Myocyte (in vitro differentiated cells): ENCODE measurements around the gene SLC8B1. TPM values are rescaled to one million over a fixed set of nuclear protein-coding genes. Genes with fewer than 3 reads are reported as not detected.
"Not testable (repeated sequence)": the region's sequence is repeated elsewhere in the genome, so short reads cannot be mapped to it uniquely, and the experiment has no call there.

Source experiments
- DNase-seq: peaks from one replicate; pipeline ENCODE4 v3.0.0-alpha.2; 2012; ENCODE audit warnings: low read depth
- total RNA-seq: library from RNA; depleted of rRNA; stranded (reverse); fragments of >200 nt; gene quantifications from 2 replicates; pipeline ENCODE4 v1.2.3, GENCODE V29; 2014

The SLC8B1 gene
- total RNA-seq, 1 donor from 2014 or later = 20.2 TPM

- DNase-seq = peak; percentile 94
These were observed 23.6 kb upstream of the SLC8B1 start, which contains the start of gene PLBD2 for GRCh38 chr12:113358381-113359132. Gene PLBD2 (plus strand): TSS chr12:113358587. CDS start chr12:113358601, 14 bp downstream.

GRCh38 chr12:113354192-113354591 lies 19.3 kb upstream of the SLC8B1 start:
- not testable (repeated sequence) for DNase-seq

GRCh38 chr12:113351089-113351488 lies 16.2 kb upstream of the SLC8B1 start:
- no peak for DNase-seq

- DNase-seq = no peak
These were observed 14.1 kb upstream of the SLC8B1 start for GRCh38 chr12:113348849-113349536.

GRCh38 chr12:113347892-113348291 lies 13.0 kb upstream of the SLC8B1 start:
- peak; percentile 29 for DNase-seq

- DNase-seq = no peak
These were observed 12.2 kb upstream of the SLC8B1 start for GRCh38 chr12:113347107-113347506.

GRCh38 chr12:113346353-113346752 lies 11.4 kb upstream of the SLC8B1 start:
- DNase-seq = no peak

- no peak for DNase-seq
These were observed 10.4 kb upstream of the SLC8B1 start for GRCh38 chr12:113345318-113345717.

GRCh38 chr12:113341535-113341934 lies 6.6 kb upstream of the SLC8B1 start:
- DNase-seq = no peak

GRCh38 chr12:113340061-113340460 lies 5.2 kb upstream of the SLC8B1 start:
- DNase-seq = no peak

- DNase-seq = no peak
These were observed 4.6 kb upstream of the SLC8B1 start for GRCh38 chr12:113339540-113339939.

- DNase-seq = no peak
These were observed 778 bp downstream of the SLC8B1 start for GRCh38 chr12:113333877-113334785.

- no peak for DNase-seq
These were observed 1.5 kb downstream of the SLC8B1 start for GRCh38 chr12:113333418-113333750.

GRCh38 chr12:113332688-113333417 lies 2.1 kb downstream of the SLC8B1 start:
- DNase-seq = no peak

- DNase-seq = no peak
These were observed 4.4 kb downstream of the SLC8B1 start for GRCh38 chr12:113330505-113330904.

GRCh38 chr12:113329791-113330417 lies 5.0 kb downstream of the SLC8B1 start:
- DNase-seq = no peak

- no peak for DNase-seq
These were observed 5.7 kb downstream of the SLC8B1 start for GRCh38 chr12:113329022-113329790.

GRCh38 chr12:113328368-113328889 lies 6.5 kb downstream of the SLC8B1 start:
- no peak for DNase-seq

- no peak for DNase-seq
These were observed 8.0 kb downstream of the SLC8B1 start for GRCh38 chr12:113326775-113327395.
